Keratinocyte (primary cell): ENCODE measurements around the gene ALG3.

Experiments used
- CTCF ChIP-seq, 3 experiments: IDR thresholded peaks in 1 of 3; conservative IDR thresholded peaks in 1 of 3; optimal IDR thresholded peaks in 1 of 3; 2 replicates in 2 of 3; 3 replicates in 1 of 3; pipeline versions ENCODE3 to v1.5.1; 2011; ENCODE audit warnings: low read length in 3 of 3, mild to moderate bottlenecking in 3 of 3, moderate library complexity in 2 of 3, control low read depth in 1 of 3, inconsistent platforms in 1 of 3; ENCODE audit not compliant: insufficient read depth in 2 of 3; ENCODE audit errors: extremely low read depth in 1 of 3
- EZH2 ChIP-seq: IDR thresholded peaks from one replicate; pipeline ENCODE4 v1.6.1; 2012; ENCODE audit warnings: inconsistent platforms, mild to moderate bottlenecking, low read length, moderate library complexity

DNA sequence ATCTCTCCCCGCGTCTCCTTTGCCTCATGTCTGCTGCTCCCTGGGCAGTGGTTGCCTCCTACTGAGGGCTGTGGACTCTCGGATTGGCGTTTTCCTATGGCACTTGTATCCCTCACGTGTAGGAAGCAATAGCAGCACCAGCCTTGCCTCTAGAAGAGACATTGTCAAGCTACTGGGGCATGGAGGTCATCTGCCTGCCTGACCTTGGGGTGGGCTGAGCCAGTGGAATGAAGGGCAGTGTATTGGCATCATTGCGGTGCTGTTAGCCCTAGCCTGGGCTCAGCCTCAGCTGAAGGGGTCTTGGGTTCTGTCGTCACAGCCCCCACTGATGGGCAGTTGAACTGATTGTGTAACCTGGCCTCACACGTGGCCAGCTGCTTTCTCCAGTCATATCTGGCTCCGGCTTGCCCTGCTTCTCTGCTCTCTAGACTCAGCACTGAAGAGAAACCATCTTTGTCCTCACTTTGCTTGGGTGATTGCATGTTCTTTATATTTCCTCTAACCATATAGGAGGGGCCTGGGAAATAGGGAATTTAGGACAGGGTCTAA lies 54.7 kb downstream of the ALG3 start:
- TF ChIP-seq CTCF (optimal IDR thresholded peaks at IDR 0.05 in 1 of 3, IDR thresholded peaks at IDR 0.05 in 1 of 3, conservative IDR thresholded peaks at IDR 0.05 in 1 of 3; ENCODE audit: extremely low read depth in 1 of 3, insufficient read depth in 2 of 3, low read length in 3 of 3) (no peak), EZH2 (no peak)
